BE2C (cell line): ENCODE results near the gene VPS37D.
"Not testable (repeated sequence)": the region's sequence is repeated elsewhere in the genome, so short reads cannot be mapped to it uniquely, and the experiment has no call there.

Source experiments
- DNase-seq: peaks from one replicate; pipeline ENCODE4 v3.0.0-alpha.2; 2020
- H3K27me3 ChIP-seq: fragments of 250-450 bp; sonication (Bioruptor Pico); 2 replicates; pipeline ENCODE4 v1.5.1; 2020; ENCODE audit warnings: mild to moderate bottlenecking
- H3K36me3 ChIP-seq: fragments of 250-450 bp; sonication (Bioruptor Pico); 2 replicates; pipeline ENCODE4 v1.5.1; 2020; ENCODE audit warnings: mild to moderate bottlenecking
- H3K4me1 ChIP-seq: fragments of 250-450 bp; sonication (Bioruptor Pico); 2 replicates; pipeline ENCODE4 v1.5.1; 2020
- H3K4me3 ChIP-seq: 2 replicates; pipeline ENCODE4 v1.5.1; 2011; ENCODE audit warnings: low read depth, low read length
- H3K9me3 ChIP-seq: fragments of 250-450 bp; sonication (Bioruptor Pico); 2 replicates; pipeline ENCODE4 v1.5.1; 2020
- TF ChIP-seq, protein P1 (sequence below): IDR thresholded peaks from 2 replicates; pipeline ENCODE4 v1.5.1; 2012; ENCODE audit warnings: mild to moderate bottlenecking, low read depth, low read length

Gene VPS37D

DNA sequence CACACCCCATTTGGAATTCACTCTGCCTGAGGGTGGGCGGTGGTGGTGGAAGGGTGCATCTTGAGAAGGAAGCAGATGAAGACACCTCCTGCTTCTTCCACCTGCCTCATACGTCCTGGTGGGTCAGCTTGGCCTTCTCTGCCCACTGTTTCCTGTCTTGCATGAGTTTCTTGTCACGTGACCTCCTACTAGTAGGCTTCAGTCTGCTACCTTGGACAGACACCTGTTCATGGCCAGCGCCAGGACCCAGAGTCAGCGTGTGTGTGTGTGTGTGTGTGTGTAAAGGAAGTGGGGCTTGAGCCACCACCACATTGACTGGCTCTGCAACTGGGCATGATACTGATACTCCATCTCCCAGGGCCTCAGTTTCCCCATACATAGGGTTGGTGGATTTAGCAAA, 17.1 kb upstream of the VPS37D start:
- Histone ChIP-seq H3K9me3 (no peaks in the 10 kb centered on the region), H3K4me3 (no peak overlapping the region), H3K27me3 (peaks cover 63% of the 10 kb centered on the region), H3K36me3 (no peaks in the 10 kb centered on the region), H3K4me1 (no peaks in the 10 kb centered on the region)
- TF ChIP-seq, protein P1, sequence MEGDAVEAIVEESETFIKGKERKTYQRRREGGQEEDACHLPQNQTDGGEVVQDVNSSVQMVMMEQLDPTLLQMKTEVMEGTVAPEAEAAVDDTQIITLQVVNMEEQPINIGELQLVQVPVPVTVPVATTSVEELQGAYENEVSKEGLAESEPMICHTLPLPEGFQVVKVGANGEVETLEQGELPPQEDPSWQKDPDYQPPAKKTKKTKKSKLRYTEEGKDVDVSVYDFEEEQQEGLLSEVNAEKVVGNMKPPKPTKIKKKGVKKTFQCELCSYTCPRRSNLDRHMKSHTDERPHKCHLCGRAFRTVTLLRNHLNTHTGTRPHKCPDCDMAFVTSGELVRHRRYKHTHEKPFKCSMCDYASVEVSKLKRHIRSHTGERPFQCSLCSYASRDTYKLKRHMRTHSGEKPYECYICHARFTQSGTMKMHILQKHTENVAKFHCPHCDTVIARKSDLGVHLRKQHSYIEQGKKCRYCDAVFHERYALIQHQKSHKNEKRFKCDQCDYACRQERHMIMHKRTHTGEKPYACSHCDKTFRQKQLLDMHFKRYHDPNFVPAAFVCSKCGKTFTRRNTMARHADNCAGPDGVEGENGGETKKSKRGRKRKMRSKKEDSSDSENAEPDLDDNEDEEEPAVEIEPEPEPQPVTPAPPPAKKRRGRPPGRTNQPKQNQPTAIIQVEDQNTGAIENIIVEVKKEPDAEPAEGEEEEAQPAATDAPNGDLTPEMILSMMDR, result no peak
- DNase-seq, result no peak

DNA sequence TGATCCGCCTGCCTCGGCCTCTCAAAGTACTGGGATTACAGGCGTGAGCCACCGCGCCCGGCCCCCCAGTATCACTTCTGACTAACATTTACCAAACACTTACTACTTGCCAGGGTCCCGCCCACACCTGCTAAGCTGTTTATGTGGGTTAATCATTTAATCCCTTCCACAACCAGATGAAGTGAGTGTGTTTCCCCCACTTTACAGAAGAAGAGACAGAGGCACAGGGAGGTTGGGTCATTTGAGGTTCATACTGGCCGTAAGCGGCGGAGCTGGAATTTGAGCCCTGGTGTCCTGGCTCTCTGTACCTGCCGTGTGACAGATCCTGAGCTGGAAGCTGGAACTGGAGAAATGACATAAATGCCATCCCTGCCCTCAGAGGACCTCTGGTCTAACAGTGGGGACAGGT, 15.1 kb upstream of the VPS37D start:
- TF ChIP-seq, protein P1, result no peak
- DNase-seq, result no peak
- Histone ChIP-seq H3K36me3 (no peaks in the 10 kb centered on the region), H3K4me1 (no peaks in the 10 kb centered on the region), H3K4me3 (no peak overlapping the region), H3K9me3 (no peaks in the 10 kb centered on the region), H3K27me3 (peaks cover 45% of the 10 kb centered on the region)

DNA sequence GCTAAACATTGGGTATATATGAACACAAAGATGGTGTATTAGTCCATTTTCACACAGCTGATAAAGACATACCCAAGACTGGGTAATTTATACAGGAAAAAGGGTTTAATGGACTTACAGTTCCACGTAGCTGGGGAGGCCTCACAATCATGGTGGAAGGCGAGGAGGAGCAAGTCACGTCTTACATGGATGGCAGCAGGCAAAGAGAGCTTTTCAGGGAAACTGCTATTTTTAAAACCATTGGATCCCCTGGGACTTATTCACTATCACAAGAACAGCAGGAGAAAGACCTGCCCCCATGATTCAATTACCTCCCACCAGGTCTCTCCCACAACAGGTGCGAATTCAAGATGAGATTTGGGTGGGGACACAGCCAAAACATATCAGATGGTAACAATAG, 12.3 kb upstream of the VPS37D start:
- H3K9me3 ChIP-seq, DNase-seq, H3K4me1 ChIP-seq, H3K36me3 ChIP-seq, H3K4me3 ChIP-seq: not testable (repeated sequence)
- H3K27me3 ChIP-seq, result peaks cover 25% of the 10 kb centered on the region

DNA sequence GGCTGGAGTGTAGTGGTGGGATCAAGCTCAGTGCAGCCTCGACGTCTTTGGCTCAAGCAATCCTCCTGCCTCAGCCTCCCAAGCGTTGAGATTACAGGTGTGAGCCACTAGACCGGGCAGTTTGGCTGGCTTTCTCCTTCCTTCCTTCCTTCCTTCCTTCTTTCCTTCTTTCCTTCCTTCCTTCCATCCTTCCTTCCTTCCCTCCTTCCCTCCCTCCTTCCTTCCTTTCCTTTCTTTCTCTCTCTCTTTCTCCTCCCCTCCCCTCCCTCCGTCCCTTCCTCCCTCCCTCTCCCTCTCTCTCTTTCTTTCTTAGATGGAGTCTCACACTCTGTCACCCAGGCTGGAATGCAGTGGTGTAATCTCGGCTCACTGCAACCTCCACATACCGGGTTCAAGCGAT, 7.6 kb upstream of the VPS37D start:
- TF ChIP-seq, protein P1, result no peak
- peaks cover 15% of the 10 kb centered on the region for H3K27me3 ChIP-seq
- DNase-seq, result no peak

DNA sequence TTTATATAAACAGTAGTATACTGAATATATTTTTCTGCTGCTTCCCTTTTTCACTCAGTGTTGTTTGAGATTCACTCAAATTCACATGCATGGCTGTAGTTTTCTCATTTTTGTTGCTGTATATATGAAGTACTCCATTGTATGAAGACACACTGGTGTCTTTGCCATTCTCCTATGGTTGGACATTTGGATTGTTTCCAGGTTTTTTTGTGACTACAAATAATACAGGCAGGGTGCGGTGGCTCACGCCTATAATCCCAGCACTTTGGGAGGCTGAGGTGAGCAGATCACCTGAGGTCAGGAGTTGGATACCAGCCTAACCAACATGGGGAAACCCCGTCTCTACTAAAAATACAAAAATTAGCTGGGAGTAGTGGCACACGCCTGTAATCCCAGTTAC, 7.0 kb upstream of the VPS37D start:
- not testable (repeated sequence) for H3K4me1 ChIP-seq, H3K36me3 ChIP-seq, H3K4me3 ChIP-seq, H3K9me3 ChIP-seq, DNase-seq
- peaks cover 15% of the 10 kb centered on the region for H3K27me3 ChIP-seq

More for the DNA sequence above, 7.6 kb upstream of the VPS37D start:
- no peaks in the 10 kb centered on the region for H3K36me3 ChIP-seq
- no peak overlapping the region for H3K4me3 ChIP-seq
- no peaks in the 10 kb centered on the region for H3K9me3 ChIP-seq
- H3K4me1 ChIP-seq, result no peaks in the 10 kb centered on the region

DNA sequence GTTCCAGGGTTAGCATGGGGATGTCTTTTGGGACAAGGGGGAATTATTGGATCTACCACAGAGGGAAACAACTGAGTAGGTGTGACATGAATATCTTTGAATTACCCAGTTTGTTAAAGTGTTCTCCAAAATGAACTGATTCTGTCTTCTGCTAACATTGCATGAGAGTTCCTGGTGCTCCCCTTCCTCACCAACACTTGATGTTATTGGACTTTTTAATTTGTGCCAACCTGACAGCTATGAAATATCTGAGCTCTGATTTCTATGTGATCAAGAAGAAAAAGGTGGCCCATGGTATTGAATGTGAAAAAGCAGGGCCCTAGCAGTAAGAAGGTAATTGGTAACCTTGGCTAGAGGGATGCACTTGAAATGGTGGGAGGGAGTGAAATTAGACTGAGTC, 4.6 kb upstream of the VPS37D start:
- TF ChIP-seq, protein P1, result no peak
- Histone ChIP-seq H3K4me1 (no peaks in the 10 kb centered on the region), H3K36me3 (no peaks in the 10 kb centered on the region), H3K4me3 (no peak overlapping the region), H3K9me3 (no peaks in the 10 kb centered on the region), H3K27me3 (peaks cover 15% of the 10 kb centered on the region)
- DNase-seq, result no peak

DNA sequence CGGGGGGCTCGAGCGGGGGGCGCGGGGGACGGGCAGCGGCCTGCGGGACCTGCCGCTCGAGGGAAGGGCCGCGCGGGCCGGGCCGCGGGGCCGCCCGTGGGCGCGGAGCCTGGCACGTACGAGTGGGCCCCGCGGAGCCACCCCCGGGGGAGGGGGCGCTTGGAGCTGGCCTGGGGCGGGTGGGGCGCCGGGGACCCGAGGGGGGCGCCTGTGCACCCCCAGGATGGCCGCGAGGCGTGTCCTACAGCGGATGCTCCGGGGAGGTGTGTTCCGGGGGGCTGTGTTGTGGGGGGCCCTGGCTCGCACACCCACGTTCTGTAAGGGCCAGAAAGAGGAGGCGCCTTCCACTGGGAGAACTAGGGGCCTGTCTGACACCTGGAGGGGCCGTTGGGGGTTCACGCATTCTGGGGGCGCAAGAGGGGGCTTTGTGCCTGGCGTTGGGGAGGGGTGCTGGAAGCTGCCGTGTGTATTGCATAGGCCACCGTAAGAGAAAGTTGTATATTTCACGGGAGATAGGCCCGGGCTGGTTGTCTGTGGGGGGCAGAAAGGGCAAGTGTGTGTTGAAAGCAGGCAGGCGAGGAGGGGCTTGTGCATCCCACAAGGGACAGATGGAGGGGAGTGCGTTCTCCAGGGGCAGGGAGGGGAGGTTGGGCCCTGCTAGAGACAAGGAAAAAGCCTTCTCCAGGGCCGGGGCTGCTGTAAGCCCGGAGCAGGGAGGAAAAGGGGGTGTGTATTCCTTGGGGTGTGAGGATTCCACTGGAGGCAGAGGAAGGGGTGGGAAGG, 663 bp downstream of the VPS37D start:
- no peaks in the 10 kb centered on the region for H3K36me3 ChIP-seq
- H3K4me1 ChIP-seq, result no peaks in the 10 kb centered on the region
- TF ChIP-seq, protein P1, result no peak
- no peaks in the 10 kb centered on the region for H3K9me3 ChIP-seq
- 0 out of 2 replicates have a peak, but pooled peaks cover 3% of the 10 kb centered on the region for H3K27me3 ChIP-seq
- no peak for DNase-seq
- peak overlapping the region; percentile 49 for H3K4me3 ChIP-seq
